ENCODE results near the gene LENG1. TPM values are rescaled to one million over a fixed set of nuclear protein-coding genes. Genes with fewer than 3 reads are reported as not detected.

LENG1 gene
- total and polyA plus RNA-seq, 2 experiments from 2014 or later, result 8.4 to 15.0 TPM

- Histone ChIP-seq H3K27me3 (no peaks in the 10 kb centered on the region), H4K20me1 (ENCODE audit: insufficient read depth, poor library complexity, severe bottlenecking) (no peaks in the 10 kb centered on the region), H3K4me3 (no peak overlapping the region), H3K36me3 (replicated peaks; ENCODE audit: insufficient read depth, low read depth) (no peaks in the 10 kb centered on the region), H3K4me1 (ENCODE audit: insufficient read depth) (no peaks in the 10 kb centered on the region), H3K79me2 (no peaks in the 10 kb centered on the region), H3K4me2 (no peak overlapping the region), H3K9me2 (replicated peaks; ENCODE audit: insufficient read depth) (no peaks in the 10 kb centered on the region), H3K27ac (no peak overlapping the region), H3K9me3 (ENCODE audit: low read depth) (no peaks in the 10 kb centered on the region), H2AFZ (no peak overlapping the region)
- TF ChIP-seq EZH2phosphoT487 (IDR thresholded peaks at IDR 0.05; ENCODE audit: low read depth, severe bottlenecking, unreplicated experiment), result no peak
- peak; percentile 83 for TF ChIP-seq CTCF (IDR thresholded peaks at IDR 0.05; ENCODE audit: poor library complexity)
- TF ChIP-seq EZH2 (IDR thresholded peaks at IDR 0.05; ENCODE audit: borderline replicate concordance), result no peak
- DNase-seq (ENCODE audit: low spot score), result peak; percentile 95
- 38% methylated on average over 18 of the region's 25 CpGs for WGBS (ENCODE audit: low lambda C conversion rate, missing lambda C conversion rate)
These were observed 8.8 kb upstream of the LENG1 start for GRCh38 chr19:54168174-54168917.

GRCh38 chr19:54165222-54165621, 5.7 kb upstream of the LENG1 start:
- Histone ChIP-seq H3K27ac (no peak overlapping the region), H3K36me3 (replicated peaks; ENCODE audit: insufficient read depth, low read depth) (no peaks in the 10 kb centered on the region), H3K4me3 (no peak overlapping the region), H3K4me2 (no peak overlapping the region), H4K20me1 (ENCODE audit: insufficient read depth, poor library complexity, severe bottlenecking) (no peaks in the 10 kb centered on the region), H3K9me3 (ENCODE audit: low read depth) (no peaks in the 10 kb centered on the region), H3K9me2 (replicated peaks; ENCODE audit: insufficient read depth) (no peaks in the 10 kb centered on the region), H3K4me1 (ENCODE audit: insufficient read depth) (peaks cover 11% of the 10 kb centered on the region), H2AFZ (no peak overlapping the region), H3K79me2 (no peaks in the 10 kb centered on the region), H3K27me3 (no peaks in the 10 kb centered on the region)
- 93% methylated on average over 21 of the region's 25 CpGs for WGBS (ENCODE audit: low lambda C conversion rate, missing lambda C conversion rate)
- no peak for TF ChIP-seq CTCF (IDR thresholded peaks at IDR 0.05; ENCODE audit: poor library complexity)
- TF ChIP-seq EZH2phosphoT487 (IDR thresholded peaks at IDR 0.05; ENCODE audit: low read depth, severe bottlenecking, unreplicated experiment), result no peak
- no peak for DNase-seq (ENCODE audit: low spot score)

- 22% methylated on average over 37 of the region's 37 CpGs for WGBS (ENCODE audit: low lambda C conversion rate, missing lambda C conversion rate)
- Histone ChIP-seq H3K4me2 (peak overlapping the region; percentile 67), H3K27ac (no peak overlapping the region)
These were observed 5.0 kb upstream of the LENG1 start for GRCh38 chr19:54164369-54165068.

More at GRCh38 chr19:54164369-54165068, 5.0 kb upstream of the LENG1 start:
- Histone ChIP-seq H3K36me3 (replicated peaks; ENCODE audit: insufficient read depth, low read depth) (no peaks in the 10 kb centered on the region), H3K79me2 (no peaks in the 10 kb centered on the region), H3K9me3 (ENCODE audit: low read depth) (no peaks in the 10 kb centered on the region), H3K4me3 (no peak overlapping the region), H4K20me1 (ENCODE audit: insufficient read depth, poor library complexity, severe bottlenecking) (no peaks in the 10 kb centered on the region), H3K27me3 (no peaks in the 10 kb centered on the region), H2AFZ (no peak overlapping the region), H3K4me1 (ENCODE audit: insufficient read depth) (peaks cover 11% of the 10 kb centered on the region), H3K9me2 (replicated peaks; ENCODE audit: insufficient read depth) (no peaks in the 10 kb centered on the region)
- TF ChIP-seq EZH2 (IDR thresholded peaks at IDR 0.05; ENCODE audit: borderline replicate concordance) (no peak), EZH2phosphoT487 (IDR thresholded peaks at IDR 0.05; ENCODE audit: low read depth, severe bottlenecking, unreplicated experiment) (no peak), CTCF (IDR thresholded peaks at IDR 0.05; ENCODE audit: poor library complexity) (no peak)
- DNase-seq (ENCODE audit: low spot score), result peak; percentile 89

Data from hepatocyte (in vitro differentiated cells).